Activated CD8-positive, alpha-beta memory T cell treated with anti-CD3 and anti-CD28 coated beads, Interleukin-2, amount 50 U/mL, for 24 hours (primary cell): Measurements from ENCODE around the gene POFUT1.
"Not testable (repeated sequence)": the region's sequence is repeated elsewhere in the genome, so short reads cannot be mapped to it uniquely, and the experiment has no call there.

Source experiments
- DNase-seq: peaks from one replicate; pipeline ENCODE4 v3.0.0-alpha.2; 2020; ENCODE audit errors: extremely low read depth

Gene POFUT1

DNA sequence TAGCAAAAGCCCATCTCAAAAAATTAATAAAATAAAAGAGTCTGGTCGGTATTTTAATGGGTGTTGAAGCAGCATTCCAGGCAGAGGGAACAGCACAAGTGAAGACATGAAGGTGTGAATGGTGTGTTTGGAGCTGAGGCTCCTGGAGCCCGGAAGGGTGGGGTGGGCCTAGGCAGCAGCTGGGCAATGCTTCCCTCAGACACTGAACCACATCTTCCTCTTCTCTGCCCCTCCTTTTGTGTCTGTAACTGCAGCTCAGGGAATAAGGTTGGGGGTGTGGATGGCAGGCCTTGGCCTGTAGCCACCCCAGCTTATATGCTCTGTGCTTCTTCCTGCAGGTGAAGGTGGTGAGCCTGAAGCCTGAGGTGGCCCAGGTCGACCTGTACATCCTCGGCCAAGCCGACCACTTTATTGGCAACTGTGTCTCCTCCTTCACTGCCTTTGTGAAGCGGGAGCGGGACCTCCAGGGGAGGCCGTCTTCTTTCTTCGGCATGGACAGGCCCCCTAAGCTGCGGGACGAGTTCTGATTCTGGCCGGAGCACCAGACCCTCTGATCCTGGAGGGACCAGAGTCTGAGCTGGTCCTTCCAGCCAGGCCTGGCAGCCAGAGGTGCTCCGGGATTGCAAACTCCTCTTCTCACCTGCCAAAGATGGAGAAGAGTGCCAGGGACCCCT lies 26.6 kb downstream of the POFUT1 start:
- DNase-seq = no peak

DNA sequence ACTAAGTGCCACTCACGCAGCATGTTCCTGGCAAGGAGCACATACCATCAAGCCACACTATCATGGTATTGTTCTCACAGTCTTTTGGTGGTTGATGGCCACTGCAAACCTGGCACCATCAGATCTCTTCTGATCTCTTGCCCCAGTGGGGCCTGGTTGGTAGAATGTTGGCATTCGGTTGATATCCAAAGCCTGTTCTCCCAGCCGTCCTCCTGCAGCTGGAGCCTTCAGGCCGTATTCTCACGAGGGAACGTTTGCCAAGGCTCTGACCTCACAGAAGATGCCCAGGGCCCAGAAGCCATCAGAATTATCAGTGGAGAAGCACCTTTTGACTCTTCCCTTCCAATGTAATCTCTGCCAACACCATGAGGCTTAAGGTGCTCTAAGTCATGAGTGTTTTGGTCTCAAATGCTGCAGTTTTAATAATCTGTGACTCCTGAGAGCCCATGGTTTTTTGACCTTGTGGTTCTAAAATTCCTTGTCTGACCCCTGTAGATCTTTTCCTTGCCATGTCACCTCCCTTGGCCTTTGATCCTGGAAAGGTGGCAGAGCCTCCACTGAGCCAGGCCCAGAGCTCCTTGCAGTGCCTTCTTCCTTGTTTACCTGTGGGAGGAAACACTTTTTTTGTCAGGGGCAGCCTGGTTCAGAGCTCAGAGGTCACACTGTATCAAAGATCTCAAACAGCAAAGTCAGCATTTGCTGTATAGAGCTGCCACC lies 27.8 kb downstream of the POFUT1 start:
- no peak for DNase-seq

DNA sequence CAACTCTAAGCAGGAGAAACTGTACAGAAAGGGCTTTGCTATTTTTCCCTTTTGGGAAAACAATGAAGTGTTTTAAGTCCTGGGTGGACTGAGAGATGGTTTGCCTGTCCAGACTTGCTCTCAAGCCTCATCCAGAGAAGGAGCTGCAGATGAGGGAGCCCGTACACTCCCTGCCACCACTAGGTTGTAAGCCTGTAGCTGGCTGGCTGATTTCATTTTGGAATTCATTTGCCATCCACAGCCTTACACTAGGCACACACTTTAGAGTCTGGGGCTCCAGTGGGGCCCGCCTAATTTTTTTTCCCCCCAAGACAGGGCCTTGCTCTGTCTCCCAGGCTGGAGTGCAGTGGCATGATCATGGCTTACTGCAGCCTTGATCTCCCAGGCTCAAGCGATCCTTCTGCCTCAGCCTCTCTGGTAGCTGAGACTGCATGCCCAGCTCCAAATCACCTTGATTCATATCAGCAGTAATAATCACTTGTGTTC lies 28.4 kb downstream of the POFUT1 start:
- DNase-seq = no peak

DNA sequence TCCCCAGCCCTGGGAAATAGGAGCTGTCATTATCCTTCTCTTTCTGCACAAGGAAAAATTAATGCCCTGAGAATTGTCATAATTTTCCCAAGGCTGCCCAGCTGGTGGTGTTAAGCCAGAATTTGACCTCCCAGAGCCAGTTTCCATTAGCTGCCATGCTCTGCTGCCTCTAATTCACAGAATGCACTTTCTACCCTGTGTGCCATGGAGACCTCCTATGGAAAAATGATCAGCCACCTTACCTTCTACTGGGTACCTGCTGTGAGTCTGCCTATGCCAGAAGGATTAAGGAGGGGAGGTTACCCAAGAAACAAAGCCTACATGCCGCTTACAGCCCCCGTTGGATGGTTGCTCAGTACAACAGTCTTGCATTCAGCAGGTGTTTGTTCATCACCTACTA lies 29.1 kb downstream of the POFUT1 start:
- no peak for DNase-seq

DNA sequence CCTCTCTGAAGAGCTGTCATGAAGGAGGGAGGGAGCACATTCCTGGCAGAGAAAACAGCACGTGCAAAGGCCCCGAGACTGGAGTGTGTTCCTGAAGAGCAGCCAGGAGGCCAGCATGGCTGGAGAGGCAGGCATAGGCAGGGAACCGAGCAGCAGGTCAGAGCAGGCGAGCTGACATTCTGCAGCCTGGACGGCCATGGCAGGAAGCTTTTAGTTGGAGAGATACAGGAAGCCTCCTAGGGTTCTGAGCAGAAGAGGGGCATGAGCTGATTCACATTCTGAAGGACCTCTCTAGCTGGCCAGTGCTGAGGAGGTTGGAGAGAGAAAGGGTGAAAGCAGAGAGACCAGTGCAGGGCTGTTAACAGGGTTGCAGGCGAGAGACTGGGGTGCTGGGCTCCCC lies 29.7 kb downstream of the POFUT1 start:
- no peak for DNase-seq

DNA sequence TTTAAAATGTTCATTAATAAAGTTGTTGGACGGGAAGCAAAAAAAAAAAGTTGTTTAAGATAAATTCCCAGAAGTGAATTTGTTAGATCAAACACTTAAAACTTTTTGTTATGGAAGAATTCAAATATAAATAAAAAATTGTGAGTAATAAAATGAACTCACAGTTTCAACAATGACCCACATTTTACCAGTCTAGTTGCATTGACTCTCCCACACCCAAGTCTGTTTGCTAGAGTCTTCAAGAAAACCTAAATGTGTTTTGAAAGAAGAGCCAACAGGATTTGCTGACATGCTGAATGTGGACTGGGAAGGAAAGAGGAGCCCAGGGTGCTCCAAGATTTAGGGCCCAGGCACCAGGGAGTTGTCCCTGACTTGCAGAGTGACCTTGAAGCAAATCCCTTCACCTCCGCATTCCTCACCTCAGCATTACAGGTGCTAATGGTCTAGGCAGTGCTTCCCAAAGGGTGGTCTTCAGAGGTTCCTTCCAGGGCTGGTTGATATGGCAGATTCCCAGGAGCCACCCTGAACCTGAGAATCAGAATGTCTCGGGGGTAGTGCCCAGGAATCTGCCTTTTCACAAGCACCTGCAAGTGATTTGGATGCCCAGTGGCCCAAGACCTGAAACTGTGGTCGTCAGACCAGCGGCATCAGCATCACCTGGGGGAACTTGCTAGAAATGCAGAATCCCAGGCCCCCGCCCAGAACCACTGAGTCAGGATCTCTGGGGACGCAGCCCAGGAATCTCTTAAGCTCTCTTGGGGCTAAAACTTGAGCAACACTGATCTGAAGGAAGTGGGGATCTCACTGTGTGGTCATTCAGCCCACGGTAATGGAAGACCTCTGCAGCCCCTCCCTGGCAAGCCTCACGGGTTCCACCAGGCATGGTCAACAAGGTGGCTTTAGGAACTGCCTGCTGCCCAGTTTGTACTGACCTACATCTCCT lies 31.1 kb downstream of the POFUT1 start:
- no peak for DNase-seq

DNA sequence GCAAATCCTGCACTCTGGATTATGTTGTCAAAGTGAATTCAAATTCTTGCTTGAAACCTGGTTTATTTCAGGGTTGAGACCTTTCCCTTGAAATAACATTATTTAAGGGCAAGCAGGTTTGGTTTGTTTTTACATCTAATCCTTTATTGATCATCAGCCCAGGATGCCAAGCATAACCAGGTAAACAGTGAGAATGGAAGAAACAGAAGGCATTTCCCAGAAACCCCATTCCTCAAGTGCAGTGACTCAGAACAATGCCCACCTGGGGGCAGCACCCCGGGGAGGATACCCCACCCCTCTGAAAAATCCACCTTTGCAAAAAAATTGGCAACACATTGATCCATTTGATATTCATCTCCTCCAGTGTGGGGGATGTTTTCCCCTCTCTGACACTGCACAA lies 32.5 kb downstream of the POFUT1 start:
- no peak for DNase-seq

DNA sequence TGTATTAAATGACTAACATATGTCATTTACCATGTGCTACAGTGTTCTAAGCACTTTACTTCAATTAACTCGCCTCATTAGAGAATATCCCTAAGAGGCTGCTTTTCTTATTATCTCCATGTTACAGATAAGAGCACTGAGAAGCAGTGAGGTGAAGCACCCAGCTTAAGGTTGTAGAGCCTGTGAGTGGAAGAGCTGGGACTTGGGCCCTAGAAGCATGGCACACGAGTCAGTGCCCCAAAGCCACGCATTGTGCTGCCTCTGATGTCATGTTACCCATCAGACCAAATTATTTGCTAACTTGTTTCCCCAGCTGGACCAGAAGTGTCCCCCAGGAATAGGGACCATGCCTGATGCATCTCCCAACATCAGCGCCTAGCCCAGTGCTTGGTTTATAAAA lies 34.1 kb downstream of the POFUT1 start:
- DNase-seq = no peak

DNA sequence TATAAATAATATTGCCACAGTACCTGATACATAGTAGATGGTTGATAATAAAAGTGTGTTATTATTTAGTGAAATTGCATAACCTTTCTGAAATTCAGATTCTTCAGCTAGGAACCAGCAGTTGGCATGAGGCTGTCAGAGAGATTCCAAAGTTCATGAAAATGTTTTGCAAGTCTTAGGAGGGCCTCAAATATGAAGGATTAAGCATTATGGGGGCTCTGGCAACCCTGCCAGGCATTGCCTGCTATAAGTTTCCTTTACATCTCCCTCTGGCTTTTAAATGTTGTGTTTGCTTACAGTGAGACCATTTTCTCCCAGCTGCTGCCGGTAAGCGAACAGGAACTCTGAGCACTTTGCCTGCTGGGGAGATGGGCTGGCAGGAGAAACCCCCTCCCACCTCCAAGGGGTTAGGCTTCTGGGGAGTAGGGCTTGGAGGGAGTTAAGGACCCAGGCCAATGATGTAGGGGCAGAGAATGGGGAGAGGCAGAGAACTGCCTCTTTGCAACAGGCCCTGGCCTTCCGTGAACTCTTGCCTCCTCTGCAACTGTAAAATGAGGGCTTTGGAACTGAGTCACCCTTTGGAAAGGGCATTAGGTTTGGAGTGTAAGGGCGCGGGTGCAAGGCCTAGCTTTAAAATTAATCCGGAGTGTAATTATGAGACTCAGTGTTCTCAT lies 36.6 kb downstream of the POFUT1 start:
- no peak for DNase-seq

DNA sequence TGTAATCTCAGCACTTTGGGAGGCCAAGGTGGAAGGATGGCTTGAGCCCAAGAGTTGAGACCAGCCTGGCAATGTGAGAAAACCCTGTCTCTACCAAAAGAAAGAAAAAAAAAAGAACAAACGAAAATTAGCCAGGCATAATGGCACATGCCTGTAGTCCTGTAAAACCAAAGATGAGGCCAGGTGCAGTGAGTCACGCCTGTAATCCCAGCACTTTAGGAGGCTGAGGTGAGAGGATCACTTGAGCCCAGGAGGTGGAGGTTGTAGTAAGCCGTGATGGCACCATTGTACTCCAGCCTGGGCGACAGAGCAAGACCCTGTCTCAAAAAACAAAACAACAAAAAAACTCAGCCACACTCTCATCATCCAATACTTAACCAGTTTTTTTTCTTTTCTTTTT lies 37.3 kb downstream of the POFUT1 start:
- DNase-seq = no peak

DNA sequence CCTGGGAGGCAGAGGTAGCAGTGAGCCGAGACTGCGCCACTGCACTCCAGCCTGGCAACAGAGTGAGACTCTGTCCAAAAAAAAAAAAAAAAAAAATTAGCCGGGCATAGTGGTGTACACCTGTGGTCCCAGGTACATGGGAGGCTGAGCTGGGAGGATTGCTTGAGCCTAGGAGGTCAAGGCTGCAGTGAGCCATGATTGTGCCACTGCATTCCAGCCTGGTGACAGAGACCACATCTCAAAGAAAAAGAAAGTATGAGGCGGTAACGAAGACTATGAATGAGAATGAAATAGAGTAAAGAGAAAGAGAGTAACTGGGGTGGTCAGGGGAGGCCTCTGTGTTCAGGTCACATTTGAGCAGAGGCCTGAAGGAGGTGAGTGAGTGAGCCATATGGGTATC lies 38.5 kb downstream of the POFUT1 start:
- DNase-seq = not testable (repeated sequence)

DNA sequence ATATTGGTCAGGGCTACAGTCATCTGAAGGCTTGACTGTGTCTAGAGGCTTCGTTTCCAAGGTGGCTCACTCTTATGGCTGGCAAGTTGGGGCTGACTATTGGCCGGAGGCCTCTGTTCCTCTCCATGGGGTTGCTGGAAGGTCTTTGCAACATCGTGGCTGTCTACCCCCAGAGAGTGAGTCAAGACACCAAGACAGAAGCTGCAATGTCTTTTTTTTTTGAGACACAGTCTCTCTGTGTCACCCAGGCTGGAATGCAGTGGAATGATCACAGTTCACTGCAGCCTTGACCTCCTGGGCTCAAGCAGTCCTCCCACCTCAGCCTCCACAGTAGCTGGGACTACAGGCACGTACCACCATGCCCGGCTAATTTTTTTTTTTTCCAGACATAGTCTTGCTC lies 40.4 kb downstream of the POFUT1 start:
- DNase-seq = no peak

DNA sequence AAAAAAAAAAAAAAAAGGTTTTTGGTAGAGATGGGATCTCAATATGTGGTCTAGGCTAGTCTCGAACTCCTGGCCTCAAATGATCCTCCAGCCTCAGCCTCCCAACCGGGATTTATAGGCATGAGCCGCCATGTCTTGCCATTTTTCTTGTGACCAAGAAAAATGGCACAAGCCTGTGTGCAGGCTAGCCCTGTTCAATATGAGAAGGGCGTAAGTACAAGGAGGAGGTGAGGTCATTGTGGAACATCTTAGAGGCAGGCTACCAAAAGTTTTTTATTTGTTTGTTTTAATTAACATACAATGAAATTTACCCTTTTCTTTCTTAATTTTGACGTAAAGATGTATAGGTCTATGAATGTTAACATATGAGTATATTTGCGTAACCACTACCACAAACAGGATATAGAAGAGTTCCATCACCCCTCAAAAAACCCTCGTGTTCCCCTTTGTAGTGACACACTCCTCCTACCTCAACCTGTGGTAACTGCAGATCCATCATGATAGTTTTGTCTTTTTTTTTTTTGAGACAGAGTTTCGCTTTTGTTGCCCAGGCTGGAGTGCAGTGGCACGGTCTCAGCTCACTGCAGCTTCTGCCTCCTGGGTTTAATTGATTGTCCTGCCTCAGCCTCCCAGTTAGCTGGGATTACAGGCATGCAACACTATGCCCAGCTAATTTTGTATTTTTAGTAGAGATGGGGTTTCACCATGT lies 41.5 kb downstream of the POFUT1 start:
- DNase-seq = no peak

DNA sequence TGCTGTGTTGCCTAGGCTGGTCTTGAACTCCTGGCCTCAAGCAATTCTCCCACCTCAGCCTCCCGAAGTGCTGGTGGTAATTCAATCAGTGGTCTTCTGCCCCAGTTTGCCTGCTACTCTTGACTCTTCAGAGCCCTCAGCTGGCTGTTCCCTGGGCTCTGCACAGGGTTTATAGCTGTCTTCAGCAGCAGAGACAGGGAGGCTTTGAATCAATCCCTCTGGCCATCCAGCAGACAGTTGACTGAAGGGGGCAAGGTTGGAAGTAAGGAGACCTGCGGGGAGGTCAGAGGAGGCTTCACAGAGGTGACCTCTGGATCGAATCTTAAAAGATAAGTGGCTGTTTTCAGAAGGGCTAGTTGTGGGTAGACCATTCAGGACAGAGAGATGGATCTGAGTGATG lies 43.8 kb downstream of the POFUT1 start:
- DNase-seq = no peak

DNA sequence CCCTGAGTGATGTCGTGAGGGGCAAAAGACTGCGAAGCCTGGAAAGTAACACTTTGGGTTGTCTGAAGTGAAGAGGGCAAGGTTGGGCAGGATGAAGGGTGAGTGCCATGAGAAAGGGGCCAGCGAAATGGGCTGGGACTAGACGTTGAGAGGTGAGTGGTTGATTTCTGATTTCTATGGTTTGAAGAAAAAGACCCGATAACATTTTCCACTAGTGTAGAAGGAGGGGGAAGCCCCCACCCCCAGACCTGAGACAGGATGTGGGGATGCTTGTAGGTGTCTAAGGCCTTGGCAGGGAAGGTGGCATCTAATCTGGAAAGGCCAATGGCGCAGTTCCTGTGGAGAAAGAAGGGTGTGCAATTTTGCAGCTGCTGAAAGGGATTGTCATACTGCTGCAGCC lies 44.5 kb downstream of the POFUT1 start:
- peak; percentile 78 for DNase-seq

DNA sequence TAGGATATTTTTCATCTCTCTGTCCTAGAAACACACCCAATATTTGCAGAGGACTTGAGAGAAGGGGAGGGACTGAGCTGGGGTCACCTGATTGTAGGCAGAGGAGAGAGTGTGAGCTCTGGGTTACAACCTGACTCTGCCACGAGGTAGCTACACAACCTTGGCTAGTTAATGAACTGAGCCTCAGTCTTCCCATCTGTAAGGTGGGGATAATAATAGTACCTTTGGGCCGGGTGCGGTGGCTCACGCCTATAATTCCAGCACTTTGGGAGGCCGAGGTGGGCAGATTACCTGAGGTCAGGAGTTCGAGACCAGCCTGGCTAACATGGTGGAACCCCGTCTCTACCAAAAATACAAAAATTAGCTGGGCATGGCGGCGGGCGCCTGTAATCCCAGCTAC lies 53.3 kb downstream of the POFUT1 start:
- DNase-seq = not testable (repeated sequence)

DNA sequence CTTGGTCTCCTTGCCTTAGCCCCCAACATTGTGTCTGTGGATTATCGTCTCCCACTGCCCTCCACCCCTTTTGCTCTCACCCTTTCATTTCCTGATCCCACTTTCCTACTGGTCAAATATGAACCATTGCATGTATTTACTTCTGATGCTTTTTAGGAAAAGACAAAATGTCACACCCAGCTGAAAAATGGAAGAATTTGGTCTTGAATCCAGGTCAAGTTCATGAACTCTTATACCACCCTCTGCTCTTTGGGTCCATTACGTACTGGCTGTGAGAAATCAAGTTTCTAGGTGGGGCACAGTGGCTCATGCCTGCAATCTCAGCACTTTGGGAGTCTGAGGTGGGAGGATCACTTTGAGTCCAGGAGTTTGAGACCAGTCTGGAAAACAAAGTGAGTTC lies 54.0 kb downstream of the POFUT1 start:
- no peak for DNase-seq

DNA sequence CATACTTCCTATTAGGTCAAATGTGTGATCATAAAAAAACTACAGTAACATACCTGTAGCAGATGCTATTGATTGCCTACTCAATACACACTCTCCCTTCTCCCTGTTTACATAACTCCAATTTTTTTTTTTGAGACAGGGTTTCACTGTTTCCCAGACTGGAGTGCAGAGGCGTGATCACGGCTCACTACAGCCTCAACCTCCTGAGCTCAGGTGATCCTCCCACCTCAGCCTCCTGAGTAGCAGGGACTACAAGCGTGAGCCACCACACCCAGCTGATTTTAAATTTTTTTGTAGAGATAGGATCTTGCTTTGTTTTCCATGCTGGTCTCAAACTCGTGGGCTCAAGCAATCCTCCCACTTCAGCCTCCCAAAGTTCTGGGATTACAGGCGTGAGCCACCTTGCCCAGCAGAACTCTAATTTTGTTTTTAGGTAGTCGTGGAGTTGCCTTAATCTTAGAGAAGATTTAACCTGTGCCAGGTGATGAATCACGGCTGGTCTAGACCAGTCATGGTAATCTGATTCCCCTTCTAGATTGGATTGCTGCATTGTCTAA lies 55.8 kb downstream of the POFUT1 start:
- DNase-seq = no peak

DNA sequence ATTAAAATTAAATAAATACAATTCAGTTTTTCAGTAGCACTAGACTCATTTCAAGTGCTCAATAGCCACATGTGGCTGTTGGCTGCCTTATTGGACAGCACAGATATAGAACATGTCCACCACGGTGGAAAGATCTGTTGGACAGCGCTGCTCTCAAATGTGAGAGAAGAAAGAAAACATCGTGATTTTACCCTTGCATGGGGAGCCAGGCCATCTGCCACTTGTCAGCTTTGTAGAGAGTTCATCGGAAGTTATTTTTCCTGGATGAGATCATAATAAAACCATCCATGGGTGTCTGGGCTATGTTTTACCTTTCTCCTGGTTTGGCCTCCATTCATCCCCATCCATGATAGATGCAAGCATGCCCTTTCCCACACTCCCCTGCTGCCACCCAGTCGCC lies 63.9 kb downstream of the POFUT1 start:
- no peak for DNase-seq

DNA sequence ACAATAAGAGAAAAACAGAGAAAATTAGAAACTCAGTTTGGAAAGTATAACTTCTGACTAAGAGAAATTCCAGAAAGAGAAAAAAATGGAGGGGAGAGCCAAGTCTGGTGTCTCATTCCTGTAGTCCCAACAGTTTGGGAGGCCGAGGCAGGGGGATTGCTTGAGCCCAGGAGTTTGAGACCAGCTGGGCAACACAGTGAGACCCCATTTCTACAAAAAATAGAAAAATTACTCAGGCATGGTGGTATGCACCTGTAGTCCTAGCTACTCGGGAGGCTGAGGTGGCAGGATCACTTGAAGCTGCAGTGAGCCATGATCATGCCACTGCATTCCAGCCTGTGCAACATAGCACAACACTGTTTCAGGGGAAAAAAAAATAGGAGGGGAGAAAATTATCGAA lies 66.7 kb downstream of the POFUT1 start:
- DNase-seq = no peak

DNA sequence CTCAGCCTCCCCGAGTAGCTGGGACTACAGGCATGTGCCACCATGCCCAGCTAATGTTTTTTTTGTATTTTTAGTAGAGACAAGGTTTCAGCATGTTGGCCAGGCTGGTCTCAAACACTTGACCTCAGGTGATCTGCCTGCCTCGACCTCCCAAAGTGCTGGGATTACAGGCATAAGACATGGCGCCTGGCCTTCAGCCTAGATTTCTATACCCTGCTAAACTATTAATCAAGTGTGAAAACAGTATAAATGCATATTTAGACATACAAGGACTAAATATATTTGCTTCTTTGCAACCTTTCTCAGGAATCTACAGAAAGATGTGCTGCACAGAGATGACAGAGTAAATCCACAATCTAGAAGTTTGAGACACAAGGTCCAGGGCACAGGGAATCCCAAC lies 67.5 kb downstream of the POFUT1 start:
- DNase-seq = not testable (repeated sequence)
